HCEC 1CT (cell line): Measurements from ENCODE around the gene KIF1A.
"Not testable (repeated sequence)": the region's sequence is repeated elsewhere in the genome, so short reads cannot be mapped to it uniquely, and the experiment has no call there.

Source experiments
- DNase-seq: peaks from one replicate; pipeline ENCODE4 v3.0.0-alpha.2; 2017

The KIF1A gene

GRCh38 chr2:240784629-240785423 lies 35.2 kb downstream of the KIF1A start:
- no peak for DNase-seq

DNA sequence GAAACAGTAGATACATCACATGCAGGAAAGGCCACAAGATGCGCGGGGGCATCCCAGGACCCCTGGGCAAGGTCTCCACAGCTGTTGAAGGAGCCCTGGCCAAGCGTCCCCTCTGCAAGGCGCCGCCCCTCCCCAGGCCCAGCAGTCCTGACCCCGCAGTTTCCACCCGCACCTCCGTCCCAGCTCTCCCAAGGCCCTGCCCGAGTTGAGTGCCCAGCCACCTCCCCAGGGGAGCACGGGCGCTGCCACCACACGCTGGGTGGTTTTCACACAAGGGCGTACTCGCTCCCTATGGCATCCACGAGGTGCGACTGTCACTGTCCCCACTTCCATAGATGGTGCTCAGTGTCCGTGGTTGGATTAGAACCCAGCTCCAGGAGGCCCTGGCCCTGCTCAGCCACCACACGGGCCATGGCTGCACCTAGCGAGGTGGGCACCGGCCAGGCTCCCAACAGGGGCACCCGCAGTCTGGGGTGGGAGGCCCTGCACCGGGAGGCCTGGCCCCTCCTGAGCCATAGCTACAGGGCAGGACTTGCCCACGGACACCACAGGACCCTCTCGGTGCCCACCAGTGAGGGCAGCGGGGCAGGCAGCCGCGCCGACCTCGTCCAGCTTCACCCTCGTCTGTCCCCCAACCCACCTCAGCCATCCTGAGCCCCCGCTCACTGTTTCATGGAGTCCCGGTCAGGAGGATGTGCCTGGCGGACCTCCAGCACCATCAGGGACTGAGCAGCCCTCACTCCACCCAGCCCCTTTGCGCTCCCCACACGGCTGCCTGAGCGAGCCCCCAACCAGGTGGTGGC lies 36.0 kb downstream of the KIF1A start:
- DNase-seq: no peak

DNA sequence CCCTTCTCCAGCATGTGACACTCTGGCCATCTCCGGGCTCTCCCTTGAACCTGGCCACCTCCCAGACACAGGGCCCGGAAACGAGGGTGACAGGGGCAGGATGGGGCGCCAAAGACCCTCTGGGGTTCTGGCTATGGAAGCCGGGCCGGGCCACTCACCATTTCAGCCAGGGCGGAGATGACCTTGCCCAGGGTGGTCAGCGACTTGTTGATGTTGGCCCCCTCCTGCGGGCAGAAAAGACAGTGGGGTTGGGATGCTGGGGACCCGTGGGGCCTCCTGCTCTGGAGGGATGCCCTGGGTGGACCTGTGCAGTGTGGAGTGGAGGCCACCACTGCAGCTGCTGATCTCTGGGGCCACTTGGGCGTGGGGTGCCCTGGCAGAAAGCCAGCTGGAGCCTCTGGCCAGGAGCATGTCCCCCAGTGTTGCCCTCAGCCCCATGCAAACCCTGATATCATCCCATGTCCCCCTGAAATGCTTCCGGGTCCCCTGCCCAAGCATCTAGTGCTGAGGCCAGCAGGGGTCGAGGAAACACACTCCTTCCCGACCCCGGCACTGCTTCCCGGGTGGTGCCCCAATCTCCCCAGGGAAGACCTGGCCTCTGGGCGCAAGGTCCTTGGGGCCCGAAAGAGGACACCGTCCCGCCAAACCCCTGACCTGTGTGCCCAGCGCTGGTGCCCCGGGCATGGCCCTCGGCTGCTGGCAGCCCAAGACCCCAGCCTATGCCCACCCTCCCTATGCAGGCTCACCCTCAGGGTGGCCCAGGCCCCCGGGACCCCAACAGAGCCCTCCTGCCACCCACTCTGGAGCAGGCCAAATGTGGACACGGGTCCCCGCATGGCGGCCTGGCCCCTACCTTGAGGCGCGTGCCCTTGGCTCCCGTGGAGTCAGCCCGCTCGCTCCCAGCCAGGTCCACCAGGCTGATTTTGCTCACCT lies 36.9 kb downstream of the KIF1A start:
- DNase-seq: no peak

DNA sequence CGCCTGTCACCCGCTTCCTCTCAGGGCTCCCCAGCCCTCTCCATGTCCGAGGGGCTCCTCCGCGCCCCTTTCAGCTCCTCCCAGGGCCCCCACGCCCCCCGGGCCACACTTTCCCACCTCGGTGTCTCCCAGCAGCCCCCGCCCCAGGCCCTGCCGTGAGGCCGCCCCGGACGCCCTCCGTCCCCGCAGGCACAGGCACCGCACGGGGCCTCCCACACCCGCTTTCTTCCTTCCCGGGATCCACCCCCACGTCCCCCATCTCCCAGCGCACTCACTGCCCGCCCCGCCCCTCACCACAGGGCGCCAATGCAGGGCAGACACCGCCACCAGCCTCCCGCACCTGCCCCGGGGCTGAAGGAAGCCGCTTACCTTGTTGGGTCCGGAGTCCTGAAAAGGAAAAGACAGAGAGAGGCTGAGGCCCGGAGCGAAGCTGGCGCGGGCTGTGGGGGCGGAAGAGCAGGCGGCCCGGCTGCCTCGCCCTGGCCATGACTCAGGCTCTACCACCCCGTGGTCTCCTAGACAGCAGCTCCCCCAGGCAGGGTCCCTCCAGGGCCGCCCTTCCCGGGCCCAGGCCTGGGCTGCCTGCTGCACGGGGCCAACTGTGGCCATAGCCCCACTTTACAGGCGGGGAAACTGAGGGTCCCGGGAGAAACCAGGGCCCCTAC lies 37.7 kb downstream of the KIF1A start:
- DNase-seq: no peak

DNA sequence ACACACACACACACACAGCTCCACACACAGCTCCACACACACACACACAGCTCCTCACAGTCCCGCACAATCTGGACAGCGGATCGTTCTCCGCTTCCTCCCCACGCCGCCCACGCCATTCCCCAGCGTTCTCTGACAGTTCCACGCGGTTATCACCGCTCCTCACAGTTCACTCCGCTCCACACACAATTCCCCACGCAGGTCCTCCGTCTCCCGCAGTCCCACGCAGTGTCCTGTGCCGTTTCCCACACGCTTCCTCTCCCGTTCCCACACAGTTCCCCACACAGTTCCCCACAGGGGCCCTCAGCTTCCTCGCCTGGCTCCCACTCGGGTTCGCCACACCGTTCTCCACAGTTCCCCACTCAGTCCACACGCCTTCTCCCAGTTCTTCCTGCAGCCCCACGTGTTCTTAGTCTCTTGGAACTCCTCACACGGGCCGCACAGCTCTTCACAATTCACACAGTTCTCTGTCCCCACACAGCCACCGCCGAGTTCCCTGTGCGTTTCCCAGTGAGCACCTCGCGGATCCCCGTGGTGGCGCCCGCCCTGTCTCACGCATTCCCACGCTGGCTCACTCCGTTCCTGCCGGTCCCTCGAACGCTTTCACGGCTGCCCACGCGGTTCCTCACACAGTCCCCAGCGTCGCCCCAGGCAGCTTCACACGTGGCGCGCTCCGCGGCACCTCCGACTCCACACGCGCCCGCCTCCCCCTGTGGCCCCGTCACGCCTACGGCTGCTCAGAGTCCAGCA lies 38.4 kb downstream of the KIF1A start:
- no peak for DNase-seq

DNA sequence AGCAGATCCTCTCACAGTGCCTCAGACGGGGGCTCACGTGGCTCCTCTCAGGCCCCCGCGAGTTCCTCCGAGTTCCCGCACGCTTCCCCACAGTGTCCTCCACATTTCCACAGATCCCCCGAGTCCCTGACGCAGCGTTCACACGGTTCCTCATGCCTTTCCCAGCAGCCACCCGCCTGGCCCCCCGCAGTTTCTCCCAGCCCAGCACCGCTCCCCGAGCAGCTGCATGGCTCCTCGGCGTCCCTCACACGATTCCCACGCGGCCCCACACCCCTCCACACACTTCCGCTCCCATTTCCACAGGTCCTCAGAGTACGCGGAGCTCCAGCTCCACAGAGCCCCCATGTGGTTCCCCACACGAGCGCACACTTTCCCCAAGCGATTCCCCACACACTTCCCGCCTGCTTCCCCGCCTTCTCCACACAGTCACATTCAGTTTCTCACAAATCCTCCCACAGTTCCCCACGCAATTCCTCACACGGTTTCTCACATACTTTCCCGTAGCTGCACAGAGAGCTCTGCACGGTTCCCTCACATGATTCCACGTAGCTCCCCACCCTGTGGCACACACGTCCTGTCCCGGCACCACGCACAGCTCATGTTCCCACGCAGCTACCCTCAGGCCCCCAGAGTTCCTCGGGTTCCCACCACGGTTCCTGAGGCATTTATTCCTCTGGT lies 39.9 kb downstream of the KIF1A start:
- no peak for DNase-seq

DNA sequence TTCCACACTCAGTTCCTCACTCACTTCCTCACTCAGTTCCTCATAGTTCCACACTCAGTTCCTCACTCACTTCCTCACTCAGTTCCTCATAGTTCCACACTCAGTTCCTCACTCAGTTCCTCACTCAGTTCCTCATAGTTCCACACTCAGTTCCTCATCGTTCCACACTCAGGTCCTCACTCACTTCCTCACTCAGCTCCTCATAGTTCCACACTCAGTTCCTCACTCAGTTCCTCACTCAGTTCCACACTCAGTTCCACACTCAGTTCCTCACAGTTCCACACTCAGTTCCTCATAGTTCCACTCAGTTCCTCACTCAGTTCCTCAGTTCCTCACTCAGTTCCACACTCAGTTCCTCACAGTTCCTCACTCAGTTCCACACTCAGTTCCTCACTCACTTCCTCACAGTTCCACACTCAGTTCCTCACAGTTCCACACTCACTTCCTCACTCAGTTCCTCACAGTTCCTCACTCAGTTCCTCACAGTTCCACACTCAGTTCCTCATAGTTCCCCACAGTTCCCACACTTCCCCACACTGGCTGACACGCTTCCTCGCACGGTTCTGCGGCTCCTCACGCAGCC lies 40.7 kb downstream of the KIF1A start:
- not testable (repeated sequence) for DNase-seq

DNA sequence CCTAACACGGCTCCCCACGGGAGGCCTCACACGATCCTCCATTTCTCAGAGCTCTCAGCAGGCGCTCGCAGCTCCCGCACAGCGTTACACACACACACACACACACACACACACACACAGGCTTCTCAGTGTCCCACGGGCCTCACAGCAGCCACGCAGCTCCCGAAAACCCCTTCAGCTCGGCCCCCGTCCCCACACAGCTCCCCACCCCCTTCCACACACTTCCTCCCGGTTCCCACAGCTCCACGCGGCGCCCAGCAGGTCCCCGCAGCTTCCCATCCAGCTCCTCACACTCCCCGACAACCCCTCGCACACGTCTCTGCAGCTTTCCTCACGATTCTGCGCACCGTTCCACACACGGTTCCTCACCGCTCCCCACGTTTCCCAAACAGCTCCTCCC lies 41.6 kb downstream of the KIF1A start:
- no peak for DNase-seq

GRCh38 chr2:240777456-240778212 lies 42.4 kb downstream of the KIF1A start:
- no peak for DNase-seq

DNA sequence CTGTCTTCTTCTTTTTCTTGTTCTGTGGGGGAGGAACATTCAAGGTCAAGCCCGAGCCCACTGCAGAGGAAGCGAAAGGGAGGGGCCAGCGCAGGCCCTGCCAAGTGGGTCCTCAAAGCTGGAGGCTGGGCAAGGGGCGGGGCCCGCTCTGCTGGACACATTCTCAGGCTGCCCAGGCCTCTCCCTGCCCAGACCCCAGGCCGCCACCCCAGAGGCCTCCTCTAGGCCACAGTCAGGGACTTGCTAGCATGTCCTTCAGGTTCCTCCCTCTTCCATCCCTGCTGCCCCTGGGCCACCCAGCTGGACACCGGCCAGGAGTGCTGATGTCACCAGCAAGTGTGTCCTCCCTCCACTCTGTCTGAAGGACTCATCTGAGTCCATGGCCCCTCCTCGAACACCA lies 44.1 kb downstream of the KIF1A start:
- no peak for DNase-seq

DNA sequence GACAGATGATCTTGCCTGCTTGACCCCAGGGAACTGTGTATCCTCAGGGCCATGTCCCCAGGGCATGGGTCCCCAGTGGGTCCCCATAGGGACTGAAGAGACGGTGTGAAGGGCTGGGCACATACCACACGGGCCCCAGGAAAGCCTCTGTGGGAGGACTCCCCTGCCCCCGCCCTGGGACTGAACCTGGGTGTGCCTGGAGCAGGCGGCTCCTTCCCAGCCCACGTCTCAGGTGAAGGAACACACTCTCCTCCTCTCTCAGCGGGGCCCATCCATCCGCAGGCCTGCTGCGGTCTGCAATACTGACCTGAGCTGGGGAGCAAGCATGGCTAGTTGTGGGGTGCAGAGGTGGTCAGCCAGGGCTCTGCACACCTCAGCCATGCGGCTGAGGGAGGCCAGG lies 45.2 kb downstream of the KIF1A start:
- DNase-seq: no peak

DNA sequence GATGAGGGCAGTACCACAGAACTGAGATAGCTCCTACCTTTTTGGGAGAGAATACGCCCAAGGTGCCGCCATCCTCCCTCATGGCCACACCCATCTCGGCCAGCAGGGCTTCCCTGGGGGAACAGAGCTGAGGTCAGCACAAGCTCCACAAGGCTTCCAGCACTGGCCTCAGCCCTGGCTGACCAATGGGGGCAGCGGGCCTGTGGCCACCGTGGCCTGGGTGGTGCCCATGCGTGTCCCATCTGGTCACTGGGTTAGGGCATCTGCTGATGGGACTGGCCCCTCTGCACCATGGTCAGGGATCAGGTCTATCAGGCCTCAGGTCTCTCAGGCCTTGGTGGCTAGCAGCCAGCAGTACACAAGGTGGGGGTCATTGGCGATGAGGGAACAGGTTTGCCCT lies 50.9 kb downstream of the KIF1A start:
- DNase-seq: no peak

- no peak for DNase-seq
Measured at GRCh38 chr2:240768216-240768615, 51.8 kb downstream of the KIF1A start.

GRCh38 chr2:240767341-240767740 lies 52.7 kb downstream of the KIF1A start:
- DNase-seq: no peak

DNA sequence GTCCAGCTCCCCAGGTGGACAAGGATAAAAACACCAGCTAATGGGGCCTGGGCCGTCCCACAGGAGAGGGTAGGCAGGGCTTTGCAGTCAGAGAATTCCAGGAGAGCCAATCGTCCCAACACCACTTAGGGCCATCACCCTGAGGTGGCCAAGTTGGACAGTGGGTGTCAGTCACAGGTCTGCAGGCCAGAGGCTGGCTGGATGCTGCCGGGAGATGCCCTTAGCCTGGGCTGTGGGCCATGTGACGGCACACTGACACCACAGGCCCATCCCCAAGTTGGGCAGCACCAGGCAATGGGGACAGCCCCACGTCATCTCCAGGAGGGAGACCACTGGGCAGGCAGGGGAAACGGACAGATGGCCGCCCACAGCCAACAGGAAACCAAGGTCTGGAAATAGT lies 53.9 kb downstream of the KIF1A start:
- DNase-seq: no peak

- DNase-seq: no peak
Measured at GRCh38 chr2:240765007-240765406, 55.0 kb downstream of the KIF1A start.

DNA sequence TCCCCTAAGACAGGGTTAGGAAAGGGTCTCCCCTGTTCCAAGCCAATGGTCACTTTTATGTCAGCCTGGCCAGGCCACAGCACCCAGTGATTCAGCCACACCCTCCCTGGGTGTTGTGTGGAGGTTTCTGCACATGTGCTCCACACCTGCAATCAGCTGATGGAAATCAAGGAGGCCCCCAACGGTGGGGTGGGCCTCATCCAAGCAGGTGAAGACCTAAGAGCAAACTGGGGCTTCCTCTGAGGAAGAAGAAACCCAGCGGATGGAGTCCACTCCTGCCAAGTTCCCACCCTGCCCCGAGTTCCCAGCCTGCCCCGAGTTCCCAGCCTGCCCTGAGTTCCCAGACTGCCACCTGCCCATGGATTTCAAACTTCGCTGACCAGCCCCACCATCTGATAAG lies 55.4 kb downstream of the KIF1A start:
- DNase-seq: no peak

DNA sequence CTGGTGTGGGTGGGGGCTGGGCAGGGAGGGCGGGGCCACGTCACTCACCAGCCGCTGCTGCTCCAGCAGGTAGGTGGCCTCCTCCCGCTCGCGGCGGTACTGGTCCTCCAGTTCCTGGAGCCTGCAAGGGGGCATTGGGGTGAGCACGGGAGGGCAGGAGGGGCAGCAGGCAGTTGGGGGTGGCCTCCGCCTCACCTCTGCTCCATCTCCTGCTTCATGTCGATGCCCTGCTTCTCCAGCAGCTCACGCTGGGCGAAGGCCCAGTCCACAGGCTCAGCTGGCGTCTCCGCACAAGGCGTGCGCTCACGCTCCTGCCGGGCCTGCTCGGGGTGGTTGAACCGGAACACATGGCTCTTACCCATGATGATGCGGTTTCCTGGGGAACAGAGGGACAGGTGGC lies 57.0 kb downstream of the KIF1A start:
- DNase-seq: no peak

DNA sequence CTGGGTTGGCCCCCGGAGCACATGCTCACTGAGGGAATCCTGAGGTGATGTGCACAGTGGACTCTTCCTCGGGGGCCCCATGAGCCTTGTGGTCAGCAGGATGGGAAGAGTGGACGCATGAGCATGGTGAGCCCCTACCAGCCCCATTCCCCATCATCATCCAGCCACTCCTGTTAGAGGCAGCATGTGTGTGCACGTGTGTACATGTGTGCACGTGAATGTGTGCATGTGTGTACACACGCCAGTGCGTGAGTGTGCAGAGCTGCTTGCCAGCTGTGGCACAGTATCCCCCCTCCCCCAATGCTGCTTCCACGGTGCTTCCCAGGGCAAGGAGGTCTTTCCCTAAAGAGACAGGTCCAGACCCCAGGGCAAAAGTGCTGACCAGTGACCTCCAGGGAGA lies 57.8 kb downstream of the KIF1A start:
- no peak for DNase-seq

- no peak for DNase-seq
Measured at GRCh38 chr2:240760576-240761246, 59.3 kb downstream of the KIF1A start.
